ENCODE results near the gene CLMN.

Gene CLMN

GRCh38 chr14:95192311-95192710 is 127.4 kb downstream of the CLMN start:
- no peak for TF ChIP-seq CTCF (IDR thresholded peaks at IDR 0.05)

GRCh38 chr14:95191445-95192199 is 128.1 kb downstream of the CLMN start:
- no peak for TF ChIP-seq CTCF (IDR thresholded peaks at IDR 0.05)

- no peak for TF ChIP-seq CTCF (IDR thresholded peaks at IDR 0.05)
Observed at GRCh38 chr14:95190857-95191256, 128.9 kb downstream of the CLMN start.

GRCh38 chr14:95190346-95190840 is 129.3 kb downstream of the CLMN start:
- TF ChIP-seq CTCF (IDR thresholded peaks at IDR 0.05), result no peak

GRCh38 chr14:95189367-95190132 is 130.2 kb downstream of the CLMN start:
- TF ChIP-seq CTCF (IDR thresholded peaks at IDR 0.05), result no peak

- TF ChIP-seq CTCF (IDR thresholded peaks at IDR 0.05), result no peak
Observed at GRCh38 chr14:95188380-95188779, 131.3 kb downstream of the CLMN start.

GRCh38 chr14:95185767-95186392 is 133.8 kb downstream of the CLMN start:
- no peak for TF ChIP-seq CTCF (IDR thresholded peaks at IDR 0.05)
